ENCODE data around the gene SFTA2.
A peak's percentile ranks its signal among the peaks of the same experiment; 100 is the strongest.

SFTA2 gene

DNA sequence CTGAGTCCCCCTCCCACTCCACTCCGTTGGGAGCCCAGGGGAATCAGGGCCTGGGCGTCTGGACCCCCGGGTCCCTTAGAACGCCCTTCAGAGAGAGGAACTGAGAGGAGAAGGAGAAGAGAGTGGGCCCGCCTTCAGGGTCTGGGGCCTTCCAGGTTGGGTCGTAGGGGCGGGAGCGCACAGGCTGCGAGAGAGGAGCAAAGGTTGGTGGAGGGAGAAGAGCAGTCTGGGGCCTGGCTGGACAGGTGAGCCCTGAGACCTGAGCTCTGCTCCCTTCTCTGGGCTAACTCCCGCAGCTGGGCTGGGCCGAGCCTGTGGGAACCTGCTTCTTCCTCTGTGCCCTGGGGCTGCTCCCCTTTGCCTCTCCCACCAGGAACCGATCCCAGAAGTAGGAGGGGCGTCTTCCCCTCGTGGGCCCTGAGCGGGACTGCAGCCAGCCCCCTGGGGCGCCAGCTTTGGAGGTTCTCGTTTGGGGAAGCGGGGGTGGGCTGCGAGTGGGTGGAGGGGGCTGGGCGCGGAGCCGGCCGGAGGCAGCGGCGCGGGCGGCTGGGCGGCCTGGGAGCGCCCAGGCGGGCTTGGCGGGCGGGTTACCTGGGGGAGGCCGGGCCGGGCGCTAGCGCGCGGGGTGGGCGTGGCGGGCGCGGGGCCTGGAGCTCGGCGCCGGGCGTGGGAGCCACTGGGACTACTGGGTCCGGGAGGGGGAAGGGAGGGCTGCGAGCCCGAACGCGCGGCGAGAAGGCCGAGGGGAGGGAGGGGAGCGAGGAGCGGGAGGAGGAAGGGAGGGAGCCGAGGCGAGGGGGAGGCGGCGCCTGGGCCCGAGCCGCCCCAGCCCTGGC, 48.1 kb downstream of the SFTA2 start, which contains the start of gene DDR1:
Gene DDR1, plus strand, starts transcription at position 835 of the 836 bp plus-strand sequence. CDS start 4,211 bp downstream, outside the sequence.
- POLR2A ChIA-PET, result interaction anchor here (0.5 to 2.9 kb wide), 21 partner anchors 12 to 742 kb away, joined by 3 to 24 read pairs (median 4); partner anchors contain the start of genes GTF2H4, IER3, MDC1 and NRM
- peaks cover 35% of the 10 kb centered on the region for H3K4me1 ChIP-seq (ENCODE audit: control insufficient read depth, insufficient read depth, low read length)
- TF ChIP-seq SP3 (tag by site-specific recombination; IDR thresholded peaks at IDR 0.05), result peak; percentile 64
- TF ChIP-seq GLIS1 (tag by site-specific recombination; IDR thresholded peaks at IDR 0.05), result 0 out of 2 replicates have a peak, but pooled peaks have one; percentile 35
- TF ChIP-seq SP7 (tag by site-specific recombination; IDR thresholded peaks at IDR 0.05), result 0 out of 2 replicates have a peak, but pooled peaks have one; percentile 27
- peak; percentile 93 for TF ChIP-seq ZFHX2 (tag by site-specific recombination; conservative IDR thresholded peaks at IDR 0.05)
- TF ChIP-seq OSR2 (tag by site-specific recombination; IDR thresholded peaks at IDR 0.05), result peak; percentile 51; the same call in 1 of the 2 replicates
- TF ChIP-seq ZIC2 (tag by site-specific recombination; IDR thresholded peaks at IDR 0.05), result peak; percentile 70
- TF ChIP-seq IKZF3 (tag by site-specific recombination; IDR thresholded peaks at IDR 0.05), result peak; percentile 85
- TF ChIP-seq, protein P1, sequence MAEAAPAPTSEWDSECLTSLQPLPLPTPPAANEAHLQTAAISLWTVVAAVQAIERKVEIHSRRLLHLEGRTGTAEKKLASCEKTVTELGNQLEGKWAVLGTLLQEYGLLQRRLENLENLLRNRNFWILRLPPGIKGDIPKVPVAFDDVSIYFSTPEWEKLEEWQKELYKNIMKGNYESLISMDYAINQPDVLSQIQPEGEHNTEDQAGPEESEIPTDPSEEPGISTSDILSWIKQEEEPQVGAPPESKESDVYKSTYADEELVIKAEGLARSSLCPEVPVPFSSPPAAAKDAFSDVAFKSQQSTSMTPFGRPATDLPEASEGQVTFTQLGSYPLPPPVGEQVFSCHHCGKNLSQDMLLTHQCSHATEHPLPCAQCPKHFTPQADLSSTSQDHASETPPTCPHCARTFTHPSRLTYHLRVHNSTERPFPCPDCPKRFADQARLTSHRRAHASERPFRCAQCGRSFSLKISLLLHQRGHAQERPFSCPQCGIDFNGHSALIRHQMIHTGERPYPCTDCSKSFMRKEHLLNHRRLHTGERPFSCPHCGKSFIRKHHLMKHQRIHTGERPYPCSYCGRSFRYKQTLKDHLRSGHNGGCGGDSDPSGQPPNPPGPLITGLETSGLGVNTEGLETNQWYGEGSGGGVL (tag by site-specific recombination; IDR thresholded peaks at IDR 0.05), result peak; percentile 98
- peak; percentile 91 for TF ChIP-seq ZBTB8A (tag by site-specific recombination; IDR thresholded peaks at IDR 0.05)
- TF ChIP-seq, protein P2, sequence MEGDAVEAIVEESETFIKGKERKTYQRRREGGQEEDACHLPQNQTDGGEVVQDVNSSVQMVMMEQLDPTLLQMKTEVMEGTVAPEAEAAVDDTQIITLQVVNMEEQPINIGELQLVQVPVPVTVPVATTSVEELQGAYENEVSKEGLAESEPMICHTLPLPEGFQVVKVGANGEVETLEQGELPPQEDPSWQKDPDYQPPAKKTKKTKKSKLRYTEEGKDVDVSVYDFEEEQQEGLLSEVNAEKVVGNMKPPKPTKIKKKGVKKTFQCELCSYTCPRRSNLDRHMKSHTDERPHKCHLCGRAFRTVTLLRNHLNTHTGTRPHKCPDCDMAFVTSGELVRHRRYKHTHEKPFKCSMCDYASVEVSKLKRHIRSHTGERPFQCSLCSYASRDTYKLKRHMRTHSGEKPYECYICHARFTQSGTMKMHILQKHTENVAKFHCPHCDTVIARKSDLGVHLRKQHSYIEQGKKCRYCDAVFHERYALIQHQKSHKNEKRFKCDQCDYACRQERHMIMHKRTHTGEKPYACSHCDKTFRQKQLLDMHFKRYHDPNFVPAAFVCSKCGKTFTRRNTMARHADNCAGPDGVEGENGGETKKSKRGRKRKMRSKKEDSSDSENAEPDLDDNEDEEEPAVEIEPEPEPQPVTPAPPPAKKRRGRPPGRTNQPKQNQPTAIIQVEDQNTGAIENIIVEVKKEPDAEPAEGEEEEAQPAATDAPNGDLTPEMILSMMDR (tag by site-specific recombination; IDR thresholded peaks at IDR 0.05), result no peak
- peak; percentile 46 for TF ChIP-seq KLF9 (tag by site-specific recombination; IDR thresholded peaks at IDR 0.05; ENCODE audit: low read depth)
- TF ChIP-seq, protein P3, sequence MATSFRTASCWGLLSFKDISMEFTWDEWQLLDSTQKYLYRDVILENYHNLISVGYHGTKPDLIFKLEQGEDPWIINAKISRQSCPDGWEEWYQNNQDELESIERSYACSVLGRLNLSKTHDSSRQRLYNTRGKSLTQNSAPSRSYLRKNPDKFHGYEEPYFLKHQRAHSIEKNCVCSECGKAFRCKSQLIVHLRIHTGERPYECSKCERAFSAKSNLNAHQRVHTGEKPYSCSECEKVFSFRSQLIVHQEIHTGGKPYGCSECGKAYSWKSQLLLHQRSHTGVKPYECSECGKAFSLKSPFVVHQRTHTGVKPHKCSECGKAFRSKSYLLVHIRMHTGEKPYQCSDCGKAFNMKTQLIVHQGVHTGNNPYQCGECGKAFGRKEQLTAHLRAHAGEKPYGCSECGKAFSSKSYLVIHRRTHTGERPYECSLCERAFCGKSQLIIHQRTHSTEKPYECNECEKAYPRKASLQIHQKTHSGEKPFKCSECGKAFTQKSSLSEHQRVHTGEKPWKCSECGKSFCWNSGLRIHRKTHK (tag by site-specific recombination; IDR thresholded peaks at IDR 0.05), result no peak
- no peak for TF ChIP-seq ZNF660 (tag by site-specific recombination; IDR thresholded peaks at IDR 0.05)
- TF ChIP-seq WT1 (tag by site-specific recombination; IDR thresholded peaks at IDR 0.05), result peak; percentile 69; the same call in 1 of the 2 replicates
- TF ChIP-seq, protein P4, sequence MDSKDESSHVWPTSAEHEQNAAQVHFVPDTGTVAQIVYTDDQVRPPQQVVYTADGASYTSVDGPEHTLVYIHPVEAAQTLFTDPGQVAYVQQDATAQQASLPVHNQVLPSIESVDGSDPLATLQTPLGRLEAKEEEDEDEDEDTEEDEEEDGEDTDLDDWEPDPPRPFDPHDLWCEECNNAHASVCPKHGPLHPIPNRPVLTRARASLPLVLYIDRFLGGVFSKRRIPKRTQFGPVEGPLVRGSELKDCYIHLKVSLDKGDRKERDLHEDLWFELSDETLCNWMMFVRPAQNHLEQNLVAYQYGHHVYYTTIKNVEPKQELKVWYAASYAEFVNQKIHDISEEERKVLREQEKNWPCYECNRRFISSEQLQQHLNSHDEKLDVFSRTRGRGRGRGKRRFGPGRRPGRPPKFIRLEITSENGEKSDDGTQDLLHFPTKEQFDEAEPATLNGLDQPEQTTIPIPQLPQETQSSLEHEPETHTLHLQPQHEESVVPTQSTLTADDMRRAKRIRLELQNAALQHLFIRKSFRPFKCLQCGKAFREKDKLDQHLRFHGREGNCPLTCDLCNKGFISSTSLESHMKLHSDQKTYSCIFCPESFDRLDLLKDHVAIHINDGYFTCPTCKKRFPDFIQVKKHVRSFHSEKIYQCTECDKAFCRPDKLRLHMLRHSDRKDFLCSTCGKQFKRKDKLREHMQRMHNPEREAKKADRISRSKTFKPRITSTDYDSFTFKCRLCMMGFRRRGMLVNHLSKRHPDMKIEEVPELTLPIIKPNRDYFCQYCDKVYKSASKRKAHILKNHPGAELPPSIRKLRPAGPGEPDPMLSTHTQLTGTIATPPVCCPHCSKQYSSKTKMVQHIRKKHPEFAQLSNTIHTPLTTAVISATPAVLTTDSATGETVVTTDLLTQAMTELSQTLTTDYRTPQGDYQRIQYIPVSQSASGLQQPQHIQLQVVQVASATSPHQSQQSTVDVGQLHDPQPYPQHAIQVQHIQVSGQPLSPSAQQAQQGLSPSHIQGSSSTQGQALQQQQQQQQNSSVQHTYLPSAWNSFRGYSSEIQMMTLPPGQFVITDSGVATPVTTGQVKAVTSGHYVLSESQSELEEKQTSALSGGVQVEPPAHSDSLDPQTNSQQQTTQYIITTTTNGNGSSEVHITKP (tag by site-specific recombination; IDR thresholded peaks at IDR 0.05), result peak; percentile 76
- TF ChIP-seq, protein P5, sequence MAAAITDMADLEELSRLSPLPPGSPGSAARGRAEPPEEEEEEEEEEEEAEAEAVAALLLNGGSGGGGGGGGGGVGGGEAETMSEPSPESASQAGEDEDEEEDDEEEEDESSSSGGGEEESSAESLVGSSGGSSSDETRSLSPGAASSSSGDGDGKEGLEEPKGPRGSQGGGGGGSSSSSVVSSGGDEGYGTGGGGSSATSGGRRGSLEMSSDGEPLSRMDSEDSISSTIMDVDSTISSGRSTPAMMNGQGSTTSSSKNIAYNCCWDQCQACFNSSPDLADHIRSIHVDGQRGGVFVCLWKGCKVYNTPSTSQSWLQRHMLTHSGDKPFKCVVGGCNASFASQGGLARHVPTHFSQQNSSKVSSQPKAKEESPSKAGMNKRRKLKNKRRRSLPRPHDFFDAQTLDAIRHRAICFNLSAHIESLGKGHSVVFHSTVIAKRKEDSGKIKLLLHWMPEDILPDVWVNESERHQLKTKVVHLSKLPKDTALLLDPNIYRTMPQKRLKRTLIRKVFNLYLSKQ (tag by site-specific recombination; IDR thresholded peaks at IDR 0.05; ENCODE audit: borderline replicate concordance), result no peak
- TF ChIP-seq, protein P6, sequence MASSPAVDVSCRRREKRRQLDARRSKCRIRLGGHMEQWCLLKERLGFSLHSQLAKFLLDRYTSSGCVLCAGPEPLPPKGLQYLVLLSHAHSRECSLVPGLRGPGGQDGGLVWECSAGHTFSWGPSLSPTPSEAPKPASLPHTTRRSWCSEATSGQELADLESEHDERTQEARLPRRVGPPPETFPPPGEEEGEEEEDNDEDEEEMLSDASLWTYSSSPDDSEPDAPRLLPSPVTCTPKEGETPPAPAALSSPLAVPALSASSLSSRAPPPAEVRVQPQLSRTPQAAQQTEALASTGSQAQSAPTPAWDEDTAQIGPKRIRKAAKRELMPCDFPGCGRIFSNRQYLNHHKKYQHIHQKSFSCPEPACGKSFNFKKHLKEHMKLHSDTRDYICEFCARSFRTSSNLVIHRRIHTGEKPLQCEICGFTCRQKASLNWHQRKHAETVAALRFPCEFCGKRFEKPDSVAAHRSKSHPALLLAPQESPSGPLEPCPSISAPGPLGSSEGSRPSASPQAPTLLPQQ (tag by site-specific recombination; IDR thresholded peaks at IDR 0.05), result peak; percentile 79
- TF ChIP-seq ZFP69B (tag by site-specific recombination; IDR thresholded peaks at IDR 0.05), result peak; percentile 61; the same call in 1 of the 2 replicates
- peak; percentile 73 for TF ChIP-seq EGR2 (tag by site-specific recombination; IDR thresholded peaks at IDR 0.05; ENCODE audit: low read depth)
- TF ChIP-seq, protein P7, sequence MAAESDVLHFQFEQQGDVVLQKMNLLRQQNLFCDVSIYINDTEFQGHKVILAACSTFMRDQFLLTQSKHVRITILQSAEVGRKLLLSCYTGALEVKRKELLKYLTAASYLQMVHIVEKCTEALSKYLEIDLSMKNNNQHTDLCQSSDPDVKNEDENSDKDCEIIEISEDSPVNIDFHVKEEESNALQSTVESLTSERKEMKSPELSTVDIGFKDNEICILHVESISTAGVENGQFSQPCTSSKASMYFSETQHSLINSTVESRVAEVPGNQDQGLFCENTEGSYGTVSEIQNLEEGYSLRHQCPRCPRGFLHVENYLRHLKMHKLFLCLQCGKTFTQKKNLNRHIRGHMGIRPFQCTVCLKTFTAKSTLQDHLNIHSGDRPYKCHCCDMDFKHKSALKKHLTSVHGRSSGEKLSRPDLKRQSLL (tag by site-specific recombination; IDR thresholded peaks at IDR 0.05), result peak; percentile 74
- peak; percentile 48; the same call in 1 of the 2 replicates for TF ChIP-seq ZNF76 (tag by site-specific recombination; IDR thresholded peaks at IDR 0.05; ENCODE audit: borderline replicate concordance, low read depth)

More for the DNA sequence above, 48.1 kb downstream of the SFTA2 start, which contains the start of gene DDR1:
- Histone ChIP-seq H3K36me3 (ENCODE audit: control insufficient read depth in 2 of 2, insufficient read depth in 1 of 2, low read length in 2 of 2) (peaks cover 0 to 4% of the 10 kb centered on the region in 2 experiments; a peak in 1 of 3 replicates), H3K27ac (ENCODE audit: extremely low read depth, low read depth, low read length) (peak within 1 kb of the TSS; percentile 69), H3K9me3 (ENCODE audit: control insufficient read depth, insufficient read depth, low read depth, low read length) (no peaks in the 10 kb centered on the region), H3K4me3 (ENCODE audit: low read depth, low read length) (peak within 1 kb of the TSS; percentile 47)
- CTCF ChIA-PET, result interaction anchor here (0.6 to 14.8 kb wide), 12 partner anchors 18 to 205 kb away, joined by 3 to 332 read pairs (median 4); partner anchors contain the start of gene VARS2

Data from HEK293 (cell line).